GM21786 (cell line): ENCODE data around the gene PRR18.

ENCODE experiments used
- ATAC-seq: cut with Tn5 transposase; IDR thresholded peaks from one replicate; pipeline ENCODE4 v1.9.1; 2021; ENCODE audit not compliant: unreplicated experiment

PRR18 gene

DNA sequence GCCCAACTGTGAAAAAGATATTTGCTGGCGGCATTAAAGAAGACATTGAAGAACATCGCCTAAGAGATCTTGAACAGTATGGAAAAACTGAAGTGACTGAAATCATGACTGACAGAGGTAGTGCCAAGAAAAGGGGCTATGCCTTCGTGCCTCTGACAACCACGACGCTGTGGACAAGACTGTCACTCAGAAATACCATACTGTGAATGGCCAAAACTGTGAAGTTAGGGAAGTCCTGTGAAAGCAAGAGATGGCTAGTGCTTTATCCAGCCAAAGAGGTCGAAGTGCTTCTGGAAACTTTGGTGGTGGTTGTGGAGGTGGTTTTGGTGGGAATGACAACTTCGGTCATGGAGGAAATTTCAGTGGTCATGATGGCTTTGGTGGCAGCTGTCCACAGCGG is 26.7 kb upstream of the PRR18 start:
- no peak for ATAC-seq

DNA sequence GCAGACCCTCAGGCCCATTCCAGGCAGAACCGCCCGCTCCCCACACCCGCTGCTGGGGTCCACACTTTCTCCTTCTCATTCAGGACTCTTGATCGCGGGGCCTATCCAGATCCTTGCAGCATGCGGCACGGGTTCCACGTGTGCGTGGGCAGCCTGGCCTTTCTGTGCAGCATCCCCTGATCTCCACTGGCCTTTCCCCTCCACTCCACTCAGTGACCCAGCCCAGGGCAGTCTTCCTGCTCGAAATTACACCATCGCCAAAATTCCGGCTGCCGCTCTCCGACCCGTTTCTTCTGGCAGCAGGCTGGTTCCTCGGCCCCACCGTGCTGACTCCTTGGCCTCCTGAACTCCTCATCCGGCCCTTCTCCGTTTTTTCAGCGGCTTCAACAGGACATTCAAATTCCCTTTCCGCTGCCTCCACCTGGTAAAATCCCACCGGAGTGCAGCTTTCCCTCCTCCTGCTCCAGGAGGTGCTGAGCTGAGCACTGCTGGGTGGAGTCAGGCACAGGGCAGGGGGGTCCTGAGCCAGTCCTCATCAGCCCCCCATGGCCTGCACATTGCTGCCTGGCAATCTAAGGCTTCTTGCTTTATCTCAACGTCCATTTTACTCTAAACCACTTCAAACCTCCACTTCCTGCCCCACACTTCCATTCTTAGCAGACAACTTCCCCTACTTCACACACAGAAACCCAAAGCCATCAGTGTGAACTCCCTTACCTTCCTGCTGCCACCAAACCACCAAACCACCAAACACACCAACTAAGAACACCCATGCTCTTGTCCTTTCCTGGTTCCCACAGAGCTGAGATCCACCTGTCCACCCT is 25.2 kb upstream of the PRR18 start:
- ATAC-seq, result peak; percentile 71

DNA sequence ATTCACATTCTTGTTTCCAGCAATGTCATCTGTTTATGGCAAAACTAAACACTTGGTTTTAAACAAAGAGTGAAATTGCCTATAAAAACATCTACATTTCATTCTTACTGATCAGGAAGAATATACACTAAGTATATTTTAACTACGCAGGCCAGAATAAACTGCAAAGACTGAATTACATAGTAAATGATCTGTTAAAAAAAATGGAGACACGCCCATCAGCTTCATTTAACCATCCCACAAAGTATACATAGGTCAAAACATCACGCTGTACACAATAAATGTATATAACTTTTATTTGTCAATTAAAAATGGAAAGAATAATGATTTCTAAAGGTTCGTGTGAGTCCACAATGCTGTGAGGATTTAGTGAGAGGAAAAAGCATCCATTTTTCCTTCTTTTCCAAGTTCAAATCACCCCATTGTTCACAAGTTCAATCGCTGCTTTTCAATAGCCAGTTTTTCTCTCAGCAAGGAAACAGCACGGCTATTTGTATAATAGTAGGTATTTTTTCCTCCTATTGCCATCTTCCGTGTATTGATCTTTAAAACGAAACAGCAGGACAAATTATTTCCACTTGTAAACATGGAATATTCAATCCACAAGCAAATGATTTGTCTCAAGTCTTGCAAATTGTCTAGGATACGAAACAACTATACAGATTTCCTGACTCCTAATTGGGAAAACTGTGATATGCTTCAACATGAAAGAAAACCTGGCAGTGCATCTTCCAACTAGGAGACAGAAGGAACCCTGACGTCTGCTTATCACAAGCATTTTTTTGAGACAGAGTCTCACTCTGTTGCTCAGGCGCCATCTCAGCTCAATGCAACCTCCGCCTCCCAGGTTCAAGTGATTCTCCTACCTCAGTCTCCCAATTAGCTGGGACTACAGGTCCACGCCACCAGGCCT is 23.6 kb upstream of the PRR18 start:
- ATAC-seq, result no peak

DNA sequence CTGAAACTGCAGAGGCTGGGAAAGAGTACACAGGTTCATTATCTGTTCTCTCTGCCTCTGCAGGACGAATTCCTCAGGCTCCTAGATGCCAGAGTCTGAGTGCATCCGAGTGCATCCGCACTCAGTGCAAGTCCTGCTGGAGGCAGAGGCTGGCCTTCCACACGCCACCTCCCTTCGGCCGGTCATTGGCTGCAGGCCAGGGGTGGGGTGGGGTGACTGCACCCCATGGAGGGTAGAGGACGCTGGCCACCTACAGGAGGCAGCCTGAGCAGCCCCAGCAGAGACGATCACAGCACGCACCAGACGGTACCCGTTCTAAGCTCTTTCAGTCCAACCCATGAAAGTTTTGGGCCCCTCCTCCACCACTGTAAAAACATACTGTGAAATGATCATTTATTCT is 22.4 kb upstream of the PRR18 start:
- no peak for ATAC-seq

DNA sequence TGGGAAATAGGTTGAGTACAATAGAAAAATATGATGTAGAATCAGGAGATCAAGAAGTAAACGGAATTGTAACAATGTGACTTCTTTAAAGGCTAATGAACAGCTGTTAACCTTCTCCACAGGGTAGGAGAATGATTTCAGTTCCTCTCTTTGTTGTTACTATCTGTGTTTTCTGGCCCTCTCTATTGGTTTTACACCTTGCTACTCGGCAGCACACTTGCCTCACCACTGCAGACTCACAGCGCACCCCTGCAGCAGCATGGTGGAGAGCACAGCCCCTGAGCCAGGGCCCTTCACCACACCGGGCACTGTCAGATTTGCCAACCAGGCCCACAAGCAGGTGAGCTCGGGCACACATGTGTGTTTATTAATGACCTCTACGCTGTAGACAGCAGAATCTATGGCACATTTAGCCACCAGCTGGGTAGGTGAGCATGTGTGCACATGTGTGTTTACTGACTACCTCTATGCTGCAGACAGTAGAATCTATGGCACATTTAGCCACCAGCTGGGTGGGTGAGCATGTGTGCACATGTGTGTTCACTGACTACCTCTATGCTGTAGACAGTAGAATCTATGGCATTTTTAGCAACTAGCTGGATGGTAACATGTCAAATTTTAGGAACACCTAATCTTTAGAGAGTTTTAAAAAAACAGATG is 17.3 kb upstream of the PRR18 start:
- ATAC-seq, result peak; percentile 90

DNA sequence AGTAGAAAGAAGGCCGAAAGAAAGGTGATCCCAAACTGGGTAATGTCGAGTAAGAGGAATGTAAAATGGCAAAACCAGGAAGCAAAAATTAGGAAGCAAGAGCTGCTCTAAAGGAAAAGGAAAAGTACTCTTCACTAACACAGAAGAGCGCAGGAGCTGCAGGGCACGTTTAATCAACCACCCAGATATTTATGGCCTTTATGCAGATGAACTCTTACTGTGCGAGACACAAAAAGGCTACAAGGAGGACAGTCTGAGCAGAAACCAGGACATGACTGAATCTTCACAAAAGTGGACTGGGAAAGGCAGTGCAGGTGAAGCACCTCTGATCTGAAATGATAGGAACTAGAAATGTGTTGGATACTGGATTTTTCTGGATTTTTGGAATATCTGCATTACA is 15.2 kb upstream of the PRR18 start:
- no peak for ATAC-seq

DNA sequence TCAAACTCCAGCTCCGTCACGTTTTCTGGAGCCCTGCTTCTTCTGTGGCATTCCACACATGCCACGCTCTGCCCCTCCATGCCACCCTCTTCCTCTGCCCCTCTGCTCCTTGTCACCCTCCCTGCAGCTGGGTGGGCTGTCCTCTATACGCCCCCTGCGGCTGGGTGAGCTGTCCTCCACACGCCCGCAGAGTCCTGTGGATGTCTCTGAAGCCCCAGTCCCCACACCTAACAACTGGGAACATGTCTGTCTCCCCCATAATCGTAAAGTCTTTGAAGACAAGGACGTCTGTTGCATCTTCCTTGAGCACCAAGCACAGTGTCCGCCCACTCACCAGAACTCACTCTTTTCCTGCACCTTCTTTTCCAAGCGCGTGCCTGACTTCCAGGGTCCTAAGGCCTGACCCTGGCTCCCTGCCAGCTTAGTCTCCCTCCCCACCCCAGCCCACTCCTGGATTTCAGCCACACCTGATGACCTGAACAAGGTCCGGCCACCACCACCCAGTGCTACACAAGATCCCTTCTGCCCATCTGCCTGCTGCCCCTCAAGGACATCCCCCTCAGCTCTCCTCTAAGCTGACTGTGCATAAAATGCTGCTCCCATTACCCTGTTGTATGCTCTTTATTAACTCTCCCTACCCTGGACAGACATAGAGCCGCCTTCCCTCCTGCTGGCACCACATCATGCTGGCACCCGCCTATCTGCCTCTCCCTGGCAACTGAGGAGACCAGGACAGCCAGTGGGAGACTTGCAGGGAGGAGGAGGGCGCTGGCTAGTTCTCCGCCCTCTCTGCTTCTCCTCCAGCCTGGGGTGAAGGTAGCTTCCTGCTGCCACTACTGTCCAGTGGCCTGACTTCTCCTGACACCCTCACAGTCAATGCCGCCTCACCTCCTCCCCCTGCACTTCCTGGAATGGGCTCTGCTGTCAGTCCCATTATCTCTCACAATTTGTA is 10.7 kb upstream of the PRR18 start:
- ATAC-seq, result no peak

DNA sequence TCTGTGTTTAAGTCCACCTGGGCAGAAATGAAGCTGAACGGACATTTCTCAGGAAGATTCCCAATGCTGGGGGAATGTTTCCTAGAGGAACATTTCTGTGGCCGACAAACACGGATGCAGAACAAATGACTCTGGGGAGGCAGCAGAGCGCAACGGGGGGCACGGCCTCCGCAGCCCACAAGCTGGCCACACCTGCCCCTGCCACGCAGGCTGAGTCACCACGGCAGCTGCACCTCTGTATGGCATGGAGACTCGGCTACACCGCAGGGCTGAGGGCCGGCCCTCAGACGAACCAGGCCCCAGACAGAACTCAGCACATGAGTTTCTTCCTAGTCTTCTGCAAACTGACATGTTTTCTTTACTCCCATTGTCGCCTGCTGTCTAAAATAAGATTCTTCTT is 10.0 kb upstream of the PRR18 start:
- ATAC-seq, result no peak

DNA sequence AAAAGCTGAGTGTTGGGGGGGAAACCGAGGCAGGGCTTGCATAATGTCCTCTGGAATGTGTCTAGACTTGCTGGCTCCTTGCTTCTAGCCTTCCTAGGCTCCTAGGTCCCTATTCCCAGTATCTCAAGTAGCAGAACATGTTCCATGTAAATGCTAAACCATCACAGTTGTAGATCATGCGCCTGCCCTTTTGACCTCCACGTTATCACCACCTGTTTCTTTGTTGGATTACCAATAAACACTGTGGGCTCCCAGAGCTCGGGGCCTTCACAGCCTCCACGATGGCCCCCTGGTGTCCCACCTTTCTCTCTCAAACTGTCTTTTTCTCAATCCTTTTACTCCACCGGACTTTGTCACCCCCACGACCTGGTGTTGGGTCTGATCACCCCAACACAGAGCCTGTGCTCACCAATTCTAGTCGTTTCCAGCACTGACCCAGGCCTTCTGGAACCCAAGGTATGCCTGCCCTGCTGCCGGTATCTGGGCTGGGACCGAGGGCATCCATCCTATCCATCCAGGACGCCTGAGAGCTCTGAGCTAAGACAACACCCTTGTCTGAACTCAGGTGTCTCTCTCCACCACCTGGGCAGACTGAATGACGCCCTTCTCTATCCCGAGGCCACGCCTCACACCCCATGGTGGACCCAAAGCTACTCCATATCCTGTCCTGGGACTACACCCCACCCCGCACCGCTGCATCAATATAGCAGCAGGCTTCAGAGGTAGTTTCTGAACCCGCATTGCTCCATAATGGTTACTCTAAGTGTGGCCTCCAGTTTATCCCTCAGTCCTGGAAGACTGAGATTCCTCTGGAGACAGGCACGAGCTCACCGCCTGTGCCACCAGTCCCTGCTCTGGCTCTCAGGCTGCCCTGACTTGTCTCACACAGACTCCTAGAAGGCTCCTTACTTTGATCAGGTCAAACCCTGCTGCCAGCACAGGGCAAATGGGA is 9.3 kb upstream of the PRR18 start:
- no peak for ATAC-seq

DNA sequence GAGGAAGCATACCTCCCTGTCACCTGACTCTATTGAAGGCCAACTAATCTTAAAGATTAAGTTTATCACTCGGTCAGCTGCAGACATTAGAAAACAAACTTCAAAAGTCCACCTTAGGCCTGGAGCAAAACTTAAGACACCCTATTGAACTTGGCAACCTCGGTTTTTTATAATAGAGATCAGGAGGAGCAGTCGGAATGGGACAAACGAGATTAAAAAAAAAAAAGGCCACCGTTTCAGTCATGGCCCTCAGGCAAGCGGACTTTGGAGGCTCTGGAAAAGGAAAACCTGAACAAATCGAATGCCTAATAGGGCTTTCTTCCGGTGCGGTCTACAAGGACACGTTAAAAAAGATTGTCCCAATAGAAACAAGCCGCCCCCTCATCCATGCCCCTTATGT is 7.2 kb upstream of the PRR18 start:
- no peak for ATAC-seq

DNA sequence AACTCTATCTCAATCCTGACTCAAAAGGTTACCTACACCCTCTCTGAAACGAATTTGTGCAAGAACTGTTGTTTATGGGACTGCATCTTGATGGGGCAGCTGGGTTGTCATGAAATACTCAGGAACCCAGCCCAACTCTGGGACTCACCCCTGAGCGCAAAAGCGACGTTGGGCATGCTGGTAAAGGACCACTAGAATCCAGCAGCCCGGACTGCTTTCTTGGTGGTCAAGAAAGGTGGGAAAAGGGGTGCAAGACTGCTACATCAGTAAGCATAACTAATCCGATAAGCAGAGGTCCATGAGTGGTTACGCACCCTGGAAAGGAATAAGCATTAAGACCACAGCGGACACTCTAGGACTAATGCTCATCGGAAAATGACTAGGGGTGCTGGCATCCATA is 6.3 kb upstream of the PRR18 start:
- ATAC-seq, result no peak

DNA sequence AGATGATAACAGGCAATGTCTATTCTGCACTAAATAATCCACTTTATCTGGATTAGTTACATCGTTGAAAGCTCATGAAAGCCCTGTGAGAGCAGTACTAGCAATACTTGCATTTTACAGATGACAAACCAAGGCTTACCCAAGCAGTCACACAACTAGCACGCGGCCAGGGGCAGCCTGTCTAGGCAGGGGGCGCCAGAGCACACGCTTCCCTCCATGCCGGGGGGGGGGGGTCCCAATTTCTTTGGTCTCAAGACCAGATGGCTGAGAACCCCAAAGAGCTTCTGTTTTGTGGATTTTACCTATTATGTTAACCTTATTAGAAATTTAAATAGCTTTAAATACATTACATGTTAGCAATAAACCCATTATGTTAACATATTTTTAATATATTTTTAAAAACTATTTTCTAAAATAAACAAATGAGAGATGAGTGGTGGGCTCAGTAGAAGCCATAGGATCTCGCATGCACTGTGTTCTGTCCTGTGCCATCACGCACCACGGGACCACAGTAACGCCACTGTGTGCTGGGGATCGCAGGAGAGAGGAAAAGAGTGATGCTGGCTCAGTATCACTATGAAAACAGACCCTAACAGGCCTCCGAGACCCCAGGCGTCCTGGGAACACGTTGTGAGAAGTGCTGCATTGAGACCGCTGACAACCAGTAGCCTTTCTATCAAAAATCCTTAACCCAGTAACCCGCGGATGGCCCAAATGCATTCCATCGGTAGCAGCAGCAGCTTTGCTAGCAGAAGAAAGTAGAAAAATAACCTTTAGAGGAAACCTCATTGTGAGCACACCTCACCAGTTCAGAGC is 5.3 kb upstream of the PRR18 start:
- peak; percentile 55 for ATAC-seq

DNA sequence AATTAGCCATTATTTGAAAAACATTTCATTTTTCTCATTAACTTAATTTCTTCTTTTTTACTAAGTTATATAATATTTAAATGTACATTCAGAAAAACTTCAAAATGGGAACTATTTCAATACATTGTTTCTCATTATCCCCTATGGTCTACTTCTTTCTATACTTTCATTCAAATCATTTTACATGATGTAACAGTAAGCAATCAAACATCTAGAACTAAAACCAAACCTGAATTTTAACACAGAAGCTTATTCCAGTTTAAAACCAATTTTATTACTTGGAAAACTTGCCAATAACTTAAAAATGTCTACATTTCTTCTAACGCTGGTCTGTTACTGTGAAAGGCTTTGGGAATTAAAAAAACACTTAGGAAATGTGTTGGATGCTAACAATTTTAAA is 4.6 kb upstream of the PRR18 start:
- ATAC-seq, result no peak

DNA sequence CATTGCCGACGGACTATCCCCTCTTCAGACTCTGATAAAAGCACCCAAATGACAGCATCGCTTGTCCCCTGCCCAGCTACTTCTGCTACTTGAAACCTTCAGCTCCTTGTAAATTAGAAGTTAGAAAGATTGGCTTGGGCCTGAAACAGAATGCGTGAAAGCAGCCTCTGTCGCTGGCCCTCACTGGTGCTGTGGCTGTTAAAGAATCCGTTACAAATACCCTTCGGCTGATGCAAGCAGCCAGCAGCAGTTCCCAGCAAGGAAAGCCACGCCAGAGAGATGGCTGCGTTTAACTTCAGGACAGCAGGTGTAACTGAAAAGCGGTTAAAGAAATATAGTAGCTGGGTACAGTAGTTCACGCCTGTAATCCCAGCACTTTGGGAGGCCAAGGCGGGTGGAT is 2.4 kb upstream of the PRR18 start:
- no peak for ATAC-seq

DNA sequence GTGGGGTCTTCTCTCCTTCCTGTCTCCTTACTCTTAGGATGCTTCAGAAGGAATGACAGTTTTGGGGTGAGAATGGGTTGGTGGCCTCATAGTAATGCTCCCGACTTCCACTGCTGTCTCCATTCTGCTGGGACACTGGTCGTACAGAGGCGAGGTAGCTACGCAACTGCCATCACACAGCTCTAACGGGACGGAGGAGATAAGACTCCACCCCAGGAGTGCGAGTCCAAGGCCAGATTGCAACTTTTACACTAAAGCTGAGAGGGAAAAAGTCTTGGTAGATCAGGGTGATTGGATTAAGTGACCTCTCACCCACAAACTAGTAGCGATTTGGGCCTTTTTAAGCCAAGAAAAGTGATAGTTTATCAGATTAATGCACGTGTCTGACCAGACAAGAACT is 1.8 kb upstream of the PRR18 start:
- no peak for ATAC-seq

DNA sequence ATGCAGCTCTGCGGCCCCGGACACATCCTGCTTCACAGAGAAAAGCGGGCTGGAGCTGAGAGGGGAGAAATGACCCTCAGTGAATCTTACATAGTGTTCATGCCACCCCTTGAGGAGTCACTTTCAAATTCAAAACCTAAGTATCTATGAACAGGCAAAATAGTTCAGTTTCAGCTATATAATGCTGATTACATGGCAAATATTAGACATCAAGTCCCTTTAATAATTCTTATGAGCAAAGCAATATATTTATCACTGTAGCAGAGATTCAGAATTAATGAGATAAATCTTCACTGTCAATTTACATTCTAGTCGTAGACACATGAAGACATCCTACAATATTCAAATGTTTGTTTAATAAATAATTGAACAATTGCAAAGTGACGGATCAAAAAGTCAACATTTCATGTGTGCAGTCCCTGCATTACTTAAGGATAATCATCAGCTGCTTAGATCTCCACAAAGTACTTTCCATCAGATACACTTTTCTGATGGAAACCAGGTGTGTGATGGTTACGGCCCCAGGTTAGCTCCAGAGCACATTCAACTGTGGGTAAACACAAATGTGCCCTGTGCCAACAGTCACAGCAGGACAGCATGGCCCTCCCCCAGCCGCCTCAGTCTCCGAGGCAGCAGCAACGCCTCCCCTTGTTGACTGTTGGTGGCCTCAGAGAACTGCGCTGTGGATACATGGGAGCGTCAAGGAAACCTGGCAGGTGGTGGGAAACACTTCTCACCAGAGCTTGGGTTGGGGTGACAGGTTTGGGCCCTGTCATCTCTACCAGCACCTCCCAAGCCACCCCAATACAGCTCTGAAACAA is 787 bp upstream of the PRR18 start:
- no peak for ATAC-seq

DNA sequence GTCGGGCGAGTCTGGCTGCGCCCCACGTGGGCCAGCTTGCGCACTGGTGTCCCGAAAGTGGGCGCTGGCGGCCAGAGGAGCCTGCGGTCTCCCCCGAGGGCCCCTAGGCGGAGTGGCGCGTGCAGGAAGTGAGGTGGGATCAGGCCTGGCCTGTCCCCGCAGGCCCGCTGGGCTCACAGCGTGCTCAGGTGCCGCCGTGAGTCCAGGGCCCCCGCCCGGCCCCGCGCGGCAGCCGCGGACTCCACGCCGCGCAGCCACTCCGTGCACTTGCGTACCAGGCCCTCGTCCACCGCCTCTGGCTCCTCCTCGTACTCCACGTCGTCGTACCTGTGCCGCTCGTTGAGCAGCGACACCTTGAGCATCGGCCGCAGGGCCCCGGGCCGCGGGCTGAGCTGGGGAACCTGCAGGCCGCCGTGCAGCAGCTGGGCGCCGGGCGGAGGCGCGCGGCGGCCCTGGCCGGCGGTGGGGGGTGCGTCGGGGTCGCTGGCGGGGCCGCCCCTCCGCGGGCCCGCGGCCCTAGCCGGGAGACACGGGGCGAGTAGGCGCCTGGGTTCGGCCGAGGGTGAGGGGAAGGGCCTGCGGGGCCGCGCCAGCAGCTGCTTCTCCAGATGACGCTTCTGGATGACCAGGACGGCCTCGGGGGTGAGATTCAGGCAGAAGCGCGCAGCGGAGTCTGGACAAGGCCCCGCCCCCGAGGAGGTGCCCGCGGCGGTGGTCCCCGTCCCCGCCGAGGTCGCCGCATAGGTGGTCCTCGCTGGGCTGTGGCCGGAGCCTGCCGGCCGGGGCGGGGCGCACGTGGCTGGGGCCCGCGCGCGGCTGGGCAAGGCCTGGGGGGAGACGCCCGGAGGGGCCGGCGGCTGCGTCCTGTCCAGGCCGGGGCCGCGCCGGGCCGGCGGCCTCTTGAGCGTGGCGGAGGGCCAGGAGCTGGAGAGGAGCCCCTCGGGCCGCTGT is 835 bp downstream of the PRR18 start:
- ATAC-seq, result peak; percentile 23
